ENCODE results near the gene SKA3.

Gene SKA3

GRCh38 chr13:21130116-21130515 lies 46.2 kb downstream of the SKA3 start:
- Histone ChIP-seq H3K27ac (ENCODE audit: low read depth, low read length) (no peak overlapping the region), H3K9me3 (ENCODE audit: control insufficient read depth, insufficient read depth, low read length) (no peaks in the 10 kb centered on the region), H3K4me2 (ENCODE audit: low read length) (no peak overlapping the region), H3K79me2 (ENCODE audit: control insufficient read depth, low read length) (no peaks in the 10 kb centered on the region), H3K27me3 (ENCODE audit: control insufficient read depth, low read length) (peaks cover 6% of the 10 kb centered on the region), H3K36me3 (ENCODE audit: control insufficient read depth, low read length) (no peaks in the 10 kb centered on the region), H4K20me1 (ENCODE audit: control insufficient read depth, insufficient read depth, low read depth, low read length) (no peaks in the 10 kb centered on the region), H3K4me1 (ENCODE audit: control insufficient read depth, low read length) (no peaks in the 10 kb centered on the region), H3K4me3 (ENCODE audit: low read length) (no peak overlapping the region), H3F3A (ENCODE audit: control insufficient read depth, insufficient read depth) (no peaks in the 10 kb centered on the region), H3K9me2 (replicated peaks; ENCODE audit: control insufficient read depth, low read length) (no peaks in the 10 kb centered on the region)
- no peak for TF ChIP-seq EZH2phosphoT487 (IDR thresholded peaks at IDR 0.05; ENCODE audit: borderline replicate concordance, low read length)
- TF ChIP-seq, protein P1, sequence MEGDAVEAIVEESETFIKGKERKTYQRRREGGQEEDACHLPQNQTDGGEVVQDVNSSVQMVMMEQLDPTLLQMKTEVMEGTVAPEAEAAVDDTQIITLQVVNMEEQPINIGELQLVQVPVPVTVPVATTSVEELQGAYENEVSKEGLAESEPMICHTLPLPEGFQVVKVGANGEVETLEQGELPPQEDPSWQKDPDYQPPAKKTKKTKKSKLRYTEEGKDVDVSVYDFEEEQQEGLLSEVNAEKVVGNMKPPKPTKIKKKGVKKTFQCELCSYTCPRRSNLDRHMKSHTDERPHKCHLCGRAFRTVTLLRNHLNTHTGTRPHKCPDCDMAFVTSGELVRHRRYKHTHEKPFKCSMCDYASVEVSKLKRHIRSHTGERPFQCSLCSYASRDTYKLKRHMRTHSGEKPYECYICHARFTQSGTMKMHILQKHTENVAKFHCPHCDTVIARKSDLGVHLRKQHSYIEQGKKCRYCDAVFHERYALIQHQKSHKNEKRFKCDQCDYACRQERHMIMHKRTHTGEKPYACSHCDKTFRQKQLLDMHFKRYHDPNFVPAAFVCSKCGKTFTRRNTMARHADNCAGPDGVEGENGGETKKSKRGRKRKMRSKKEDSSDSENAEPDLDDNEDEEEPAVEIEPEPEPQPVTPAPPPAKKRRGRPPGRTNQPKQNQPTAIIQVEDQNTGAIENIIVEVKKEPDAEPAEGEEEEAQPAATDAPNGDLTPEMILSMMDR (IDR thresholded peaks at IDR 0.05; ENCODE audit: low read depth, low read length, poor library complexity, severe bottlenecking) = no peak

GRCh38 chr13:21124852-21125251 lies 51.5 kb downstream of the SKA3 start:
- no peak overlapping the region for H3K4me3 ChIP-seq (ENCODE audit: low read length)
- H4K20me1 ChIP-seq (ENCODE audit: control insufficient read depth, insufficient read depth, low read depth, low read length) = no peaks in the 10 kb centered on the region
- TF ChIP-seq EZH2phosphoT487 (IDR thresholded peaks at IDR 0.05; ENCODE audit: borderline replicate concordance, low read length) = no peak
- TF ChIP-seq, protein P1 (IDR thresholded peaks at IDR 0.05; ENCODE audit: low read depth, low read length, poor library complexity, severe bottlenecking) = no peak
- H3K9me2 ChIP-seq (replicated peaks; ENCODE audit: control insufficient read depth, low read length) = no peaks in the 10 kb centered on the region
- H3K4me1 ChIP-seq (ENCODE audit: control insufficient read depth, low read length) = no peaks in the 10 kb centered on the region; the same call in 1 of the 2 replicates
- no peaks in the 10 kb centered on the region for H3K79me2 ChIP-seq (ENCODE audit: control insufficient read depth, low read length)
- H3K9me3 ChIP-seq (ENCODE audit: control insufficient read depth, insufficient read depth, low read length) = no peaks in the 10 kb centered on the region
- H3F3A ChIP-seq (ENCODE audit: control insufficient read depth, insufficient read depth) = no peaks in the 10 kb centered on the region
- H3K36me3 ChIP-seq (ENCODE audit: control insufficient read depth, low read length) = no peaks in the 10 kb centered on the region
- peaks cover 4% of the 10 kb centered on the region; the same call in 1 of the 2 replicates for H3K27me3 ChIP-seq (ENCODE audit: control insufficient read depth, low read length)
- H3K27ac ChIP-seq (ENCODE audit: low read depth, low read length) = no peak overlapping the region
- H3K4me2 ChIP-seq (ENCODE audit: low read length) = no peak overlapping the region

DNA sequence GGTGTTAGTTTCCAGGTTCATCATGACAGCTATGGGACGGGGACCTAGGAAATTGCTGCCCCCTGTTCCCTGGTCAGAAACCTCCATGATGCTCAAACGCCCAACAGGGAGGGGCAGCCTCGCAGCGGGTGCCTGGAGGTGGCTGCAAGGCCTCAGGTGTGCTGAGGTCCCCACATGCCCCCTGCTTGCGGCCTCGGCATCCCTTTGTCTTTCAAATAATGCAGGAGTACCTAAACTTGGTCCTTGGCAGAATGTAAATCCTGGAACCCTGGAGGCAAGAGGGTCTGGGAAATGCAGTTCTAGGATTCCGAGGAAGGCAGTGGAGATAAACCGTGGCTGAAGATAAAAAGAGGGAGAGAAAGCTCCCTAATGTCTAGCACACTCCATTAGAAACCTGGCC lies 52.4 kb downstream of the SKA3 start:
- H3K4me2 ChIP-seq (ENCODE audit: low read length) = no peak overlapping the region
- TF ChIP-seq EZH2phosphoT487 (IDR thresholded peaks at IDR 0.05; ENCODE audit: borderline replicate concordance, low read length) = no peak
- TF ChIP-seq, protein P1 (IDR thresholded peaks at IDR 0.05; ENCODE audit: low read depth, low read length, poor library complexity, severe bottlenecking) = no peak
- H3K9me2 ChIP-seq (replicated peaks; ENCODE audit: control insufficient read depth, low read length) = no peaks in the 10 kb centered on the region
- no peak overlapping the region for H3K4me3 ChIP-seq (ENCODE audit: low read length)
- no peaks in the 10 kb centered on the region for H3K9me3 ChIP-seq (ENCODE audit: control insufficient read depth, insufficient read depth, low read length)
- peaks cover 4% of the 10 kb centered on the region; the same call in 1 of the 2 replicates for H3K27me3 ChIP-seq (ENCODE audit: control insufficient read depth, low read length)
- H3K4me1 ChIP-seq (ENCODE audit: control insufficient read depth, low read length) = no peaks in the 10 kb centered on the region; the same call in 1 of the 2 replicates
- H3K36me3 ChIP-seq (ENCODE audit: control insufficient read depth, low read length) = no peaks in the 10 kb centered on the region
- no peaks in the 10 kb centered on the region for H3F3A ChIP-seq (ENCODE audit: control insufficient read depth, insufficient read depth)
- no peaks in the 10 kb centered on the region for H3K79me2 ChIP-seq (ENCODE audit: control insufficient read depth, low read length)
- H4K20me1 ChIP-seq (ENCODE audit: control insufficient read depth, insufficient read depth, low read depth, low read length) = no peaks in the 10 kb centered on the region
- no peak overlapping the region for H3K27ac ChIP-seq (ENCODE audit: low read depth, low read length)

Measured in DOHH2 (cell line).